Endothelial cell of umbilical vein (primary cell): Measurements from ENCODE around the gene TCF23. TPM values are rescaled to one million over a fixed set of nuclear protein-coding genes. Genes with fewer than 3 reads are reported as not detected.

Source experiments
- BruUV-seq: library from RNA; stranded (reverse); fragments of 400-500 nt; replicated peaks from 2 replicates; lab custom pipeline; 2021; lab: Mats Ljungman, UMichigan
- CTCF ChIA-PET: fragments of 300-600, 350-600 bp; sonication (Branson Sonifier 250); formaldehyde crosslinking; loops from one replicate; lab custom pipeline; 2021; ENCODE audit warnings: antibody characterized with exemption, inconsistent platforms; lab: Charles Lee
- POLR2A ChIA-PET: fragments of 300-600, 350-600 bp; sonication (Branson Sonifier 250); formaldehyde crosslinking; loops from one replicate; lab custom pipeline; 2021; ENCODE audit warnings: antibody characterized with exemption, inconsistent platforms; lab: Charles Lee
- DNase-seq: peaks from one replicate; pipeline ENCODE4 v3.0.0-alpha.2; 2011; ENCODE audit warnings: low read depth, low spot score
- FAIRE-seq: peaks from 2 replicates; lab custom pipeline; 2011; peaks lifted over from hg19 to GRCh38; lab: Jason Lieb, UNC
- H2AFZ ChIP-seq: 2 replicates; pipeline ENCODE4 v1.6.0; 2012; ENCODE audit warnings: low read depth, low read length, control low read depth, inconsistent platforms
- H3K27ac ChIP-seq: 2 replicates; pipeline ENCODE4 v1.5.1; 2011; ENCODE audit warnings: low read depth, mild to moderate bottlenecking, control low read depth, low read length, moderate library complexity; ENCODE audit not compliant: insufficient read depth
- H3K27me3 ChIP-seq, 2 experiments: 2 replicates each; pipeline versions ENCODE4 v1.6.0 to v1.6.1; 2011; ENCODE audit warnings: low read length in 2 of 2, mixed read lengths in 1 of 2; ENCODE audit not compliant: control insufficient read depth in 2 of 2, insufficient read depth in 2 of 2
- H3K36me3 ChIP-seq, 2 experiments: 2 replicates in 1 of 2; 3 replicates in 1 of 2; pipeline ENCODE4 v1.5.1; 2011; ENCODE audit warnings: low read length in 2 of 2, mild to moderate bottlenecking in 1 of 2, moderate library complexity in 1 of 2; ENCODE audit not compliant: control insufficient read depth in 2 of 2, insufficient read depth in 2 of 2; ENCODE audit errors: extremely low read depth in 1 of 2
- H3K4me1 ChIP-seq: 3 replicates; pipeline ENCODE4 v1.5.1; 2011; ENCODE audit warnings: mild to moderate bottlenecking, low read length; ENCODE audit not compliant: control insufficient read depth, insufficient read depth; ENCODE audit errors: extremely low read depth
- H3K4me2 ChIP-seq: 2 replicates; pipeline ENCODE4 v1.6.1; 2011; ENCODE audit warnings: low read length, control low read depth, mixed read lengths; ENCODE audit not compliant: insufficient read depth
- H3K4me3 ChIP-seq, 3 experiments: fragments of 200-600 bp in 1 of 3; sonication (generic), shearing (Covaris generic) in 1 of 3; replicated peaks in 1 of 3; 2 replicates each; pipeline ENCODE4 v1.5.1; 2011 to 2016; ENCODE audit warnings: control low read depth in 3 of 3, low read length in 3 of 3, mild to moderate bottlenecking in 2 of 3, inconsistent platforms in 1 of 3, low read depth in 1 of 3, moderate library complexity in 1 of 3; ENCODE audit not compliant: insufficient read depth in 1 of 3
- H3K79me2 ChIP-seq: 2 replicates; pipeline ENCODE4 v1.6.0; 2012; ENCODE audit warnings: low read length, inconsistent platforms; ENCODE audit not compliant: control insufficient read depth, insufficient read depth
- H3K9ac ChIP-seq: replicated peaks from 2 replicates; pipeline ENCODE3; 2011; ENCODE audit warnings: low read length, control low read depth; ENCODE audit not compliant: insufficient read depth; ENCODE audit errors: extremely low read depth
- H3K9me1 ChIP-seq: replicated peaks from 3 replicates; pipeline ENCODE4 v1.6.0; 2011; ENCODE audit warnings: mild to moderate bottlenecking, low read length; ENCODE audit not compliant: control insufficient read depth, insufficient read depth; ENCODE audit errors: extremely low read depth
- H3K9me3 ChIP-seq: replicated peaks from 2 replicates; pipeline ENCODE4 v1.5.1; 2012; ENCODE audit warnings: low read length, inconsistent platforms; ENCODE audit not compliant: control insufficient read depth, insufficient read depth
- H4K20me1 ChIP-seq: replicated peaks from 2 replicates; pipeline ENCODE3; 2011; ENCODE audit warnings: mild to moderate bottlenecking, low read length; ENCODE audit not compliant: control insufficient read depth, insufficient read depth; ENCODE audit errors: extremely low read depth
- CTCF ChIP-seq, 2 donors: IDR thresholded peaks; 1 replicate in 1 of 2; 2 replicates in 1 of 2; pipeline ENCODE4 v1.5.1; 2011; ENCODE audit warnings: low read length in 2 of 2, mild to moderate bottlenecking in 2 of 2, moderate library complexity in 2 of 2, control low read depth in 1 of 2, inconsistent platforms in 1 of 2, low read depth in 1 of 2; ENCODE audit not compliant: insufficient read depth in 1 of 2; ENCODE audit errors: extremely low read depth in 1 of 2
- FOS ChIP-seq: IDR thresholded peaks from 2 replicates; pipeline ENCODE4 v1.6.1; 2011; ENCODE audit warnings: mild to moderate bottlenecking, low read length, moderate library complexity, borderline replicate concordance; ENCODE audit not compliant: insufficient read depth
- POLR2A ChIP-seq: IDR thresholded peaks from 2 replicates; pipeline ENCODE4 v1.6.1; 2012; ENCODE audit warnings: low read depth, mild to moderate bottlenecking, control low read depth, low read length
- POLR2AphosphoS5 ChIP-seq: IDR thresholded peaks from 2 replicates; pipeline ENCODE4 v1.6.1; 2012; ENCODE audit warnings: low read depth, mild to moderate bottlenecking, control low read depth, low read length, moderate library complexity; ENCODE audit not compliant: insufficient read depth
- dilution Hi-C: fragments of 300-500 bp; cut with MboI; formaldehyde crosslinking; loops from one replicate; pipeline ENCODE4 v1.15.0; 2019; ENCODE audit warnings: low sequenced_read_pairs; ENCODE audit not compliant: extremely low pct_ligation_motif_present
- intact Hi-C: fragments of 100-400 bp; cut with micrococcal nuclease; formaldehyde crosslinking; loops from one replicate; pipeline ENCODE4 v1.10.0; 2022
- polyA plus RNA-seq, 4 experiments: library from polyadenylated mRNA; depleted of rRNA in 3 of 4; stranded (reverse) in 3 of 4; unstranded in 1 of 4; fragments of >200 nt; gene quantifications; 2 replicates each; pipeline versions ENCODE4 v1.2.1 to v1.2.3, GENCODE V29; 2011 to 2012; ENCODE audit warnings: missing spikeins in 1 of 4
- total RNA-seq: library from RNA; stranded (reverse); gene quantifications from 2 replicates; pipeline ENCODE4 v1.2.3, GENCODE V29; 2021

The TCF23 gene
- total and polyA plus RNA-seq, 2 donors (not counting 3 experiments of a cell fraction or from before 2014, with no cell fraction given): not detected

- no peaks in the 10 kb centered on the region for H3K9me1 ChIP-seq
- TF ChIP-seq POLR2A: peak; percentile 90
- no peak for TF ChIP-seq FOS
- TF ChIP-seq CTCF (IDR thresholded peaks at IDR 0.05; ENCODE audit: extremely low read depth in 1 of 2, insufficient read depth in 1 of 2, low read depth in 1 of 2, low read length in 2 of 2): peak; percentile 13 to 48
- peak; percentile 90 for TF ChIP-seq POLR2AphosphoS5
- no peaks in the 10 kb centered on the region for H3K9me3 ChIP-seq
- H3K36me3 ChIP-seq: peaks cover 6 to 27% of the 10 kb centered on the region in 2 experiments
- peak within 1 kb of the TSS; percentile 87 for H3K4me2 ChIP-seq
- POLR2A ChIA-PET: interaction anchor here (1.5 to 1.9 kb wide), 2 partner anchors 10 to 84 kb away, joined by 3 to 7 read pairs; partner anchors contain the start of gene ABHD1
- peak within 1 kb of the TSS; percentile 94 for H2AFZ ChIP-seq
- no peaks in the 10 kb centered on the region for H4K20me1 ChIP-seq
- H3K27ac ChIP-seq: peak within 1 kb of the TSS; percentile 72
- peak within 1 kb of the TSS; percentile 86 for H3K9ac ChIP-seq
- H3K4me3 ChIP-seq: peak within 1 kb of the TSS; percentile 78 to 97 (median 84)
- dilution Hi-C loops (no loop called here), intact Hi-C loops (loop anchor here (1.0 kb wide), 4 partner anchors 11 to 83 kb away; partner anchors contain the start of genes ABHD1, AGBL5, ATRAID and KHK)
- DNase-seq: peak; percentile 97
- no TSS peak for BruUV-seq
- peaks cover 10% of the 10 kb centered on the region for H3K4me1 ChIP-seq
- peak; percentile 96 for FAIRE-seq
- H3K79me2 ChIP-seq: peaks cover 18% of the 10 kb centered on the region
- CTCF ChIA-PET: interaction anchor here (0.6 to 2.2 kb wide), 16 partner anchors 9 to 169 kb away, joined by 3 to 14 read pairs (median 4); partner anchors contain the start of genes ABHD1, AGBL5, KHK and TRIM54
- H3K27me3 ChIP-seq: no peaks in the 10 kb centered on the region
Measured at GRCh38 chr2:27133905-27134780, 14.7 kb upstream of the TCF23 start, which contains the start of gene PREB. Gene PREB (minus strand): TSS chr2:27134636. CDS start chr2:27134421, 215 bp downstream.
